Fibroblast of mammary gland (primary cell): ENCODE data around the gene GJB5.
"Not testable (repeated sequence)": the region's sequence is repeated elsewhere in the genome, so short reads cannot be mapped to it uniquely, and the experiment has no call there.

Experiments used
- DNase-seq: peaks from one replicate; pipeline ENCODE4 v3.0.0-alpha.2; 2010; ENCODE audit warnings: low read depth
- H3K4me3 ChIP-seq: 2 replicates; pipeline ENCODE4 v1.5.1; 2011; ENCODE audit warnings: low read depth, mild to moderate bottlenecking, low read length, moderate library complexity; ENCODE audit not compliant: control insufficient read depth
- TF ChIP-seq, protein P1 (sequence below): conservative IDR thresholded peaks from 2 replicates; pipeline ENCODE4 v1.5.1; 2011; ENCODE audit warnings: low read depth, low read length, inconsistent platforms; ENCODE audit not compliant: control insufficient read depth, insufficient read depth

The GJB5 gene

DNA sequence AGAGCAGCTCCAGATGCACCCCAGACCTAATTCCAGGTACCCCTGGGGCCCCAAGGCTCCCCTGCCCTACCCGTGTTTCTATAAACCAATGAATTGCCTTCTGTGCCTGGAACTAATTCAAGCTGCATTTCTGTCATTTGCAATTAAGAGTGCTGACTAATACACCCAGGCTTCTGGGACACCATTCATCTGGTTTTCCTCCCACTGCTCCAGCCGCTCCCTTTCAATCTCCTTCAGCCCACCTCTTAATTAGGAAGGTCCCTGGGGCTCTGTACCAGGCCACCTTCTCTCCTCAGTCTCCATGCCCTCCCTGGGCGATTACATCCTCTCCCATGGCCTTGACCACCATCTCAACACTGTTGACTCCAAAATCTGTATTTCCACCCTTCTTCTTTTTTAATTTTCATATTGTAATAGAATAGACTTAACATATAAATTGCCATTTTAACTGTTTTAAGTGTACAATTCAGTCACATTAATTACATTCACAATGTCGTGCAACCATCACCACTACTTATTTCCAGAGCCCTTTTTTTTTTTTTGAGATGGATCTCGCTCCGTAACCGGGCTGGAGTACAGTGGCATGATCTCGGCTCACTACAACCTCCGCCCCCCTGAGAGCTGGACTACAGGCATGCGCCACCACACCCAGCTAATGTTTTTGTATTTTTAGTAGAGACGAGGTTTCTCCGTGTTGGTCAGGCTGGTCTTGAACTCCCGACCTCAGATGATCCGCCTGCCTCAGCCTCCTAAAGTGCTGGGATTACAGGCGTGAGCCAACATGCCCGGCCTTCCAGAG lies 16.9 kb downstream of the GJB5 start:
- TF ChIP-seq, protein P1, sequence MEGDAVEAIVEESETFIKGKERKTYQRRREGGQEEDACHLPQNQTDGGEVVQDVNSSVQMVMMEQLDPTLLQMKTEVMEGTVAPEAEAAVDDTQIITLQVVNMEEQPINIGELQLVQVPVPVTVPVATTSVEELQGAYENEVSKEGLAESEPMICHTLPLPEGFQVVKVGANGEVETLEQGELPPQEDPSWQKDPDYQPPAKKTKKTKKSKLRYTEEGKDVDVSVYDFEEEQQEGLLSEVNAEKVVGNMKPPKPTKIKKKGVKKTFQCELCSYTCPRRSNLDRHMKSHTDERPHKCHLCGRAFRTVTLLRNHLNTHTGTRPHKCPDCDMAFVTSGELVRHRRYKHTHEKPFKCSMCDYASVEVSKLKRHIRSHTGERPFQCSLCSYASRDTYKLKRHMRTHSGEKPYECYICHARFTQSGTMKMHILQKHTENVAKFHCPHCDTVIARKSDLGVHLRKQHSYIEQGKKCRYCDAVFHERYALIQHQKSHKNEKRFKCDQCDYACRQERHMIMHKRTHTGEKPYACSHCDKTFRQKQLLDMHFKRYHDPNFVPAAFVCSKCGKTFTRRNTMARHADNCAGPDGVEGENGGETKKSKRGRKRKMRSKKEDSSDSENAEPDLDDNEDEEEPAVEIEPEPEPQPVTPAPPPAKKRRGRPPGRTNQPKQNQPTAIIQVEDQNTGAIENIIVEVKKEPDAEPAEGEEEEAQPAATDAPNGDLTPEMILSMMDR, result no peak
- H3K4me3 ChIP-seq, result no peak overlapping the region
- DNase-seq, result no peak

DNA sequence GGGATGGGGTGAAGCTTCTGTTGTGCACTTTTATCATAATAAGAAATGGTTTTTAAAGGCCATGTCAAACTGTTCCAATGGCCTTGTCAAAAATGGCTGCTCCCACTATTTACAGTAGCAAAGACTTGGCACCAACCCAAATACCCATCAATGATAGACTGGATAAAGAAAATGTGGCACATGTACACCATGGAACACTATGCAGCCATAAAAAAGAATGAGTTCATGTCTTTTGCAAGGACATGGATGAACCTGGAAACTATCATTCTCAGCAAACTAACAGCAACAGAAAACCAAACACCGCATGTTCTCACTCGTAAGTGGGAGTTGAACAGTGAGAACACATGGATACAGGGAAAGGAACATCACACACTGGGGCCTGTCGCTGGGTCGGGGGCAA lies 18.3 kb downstream of the GJB5 start:
- DNase-seq, result not testable (repeated sequence)

DNA sequence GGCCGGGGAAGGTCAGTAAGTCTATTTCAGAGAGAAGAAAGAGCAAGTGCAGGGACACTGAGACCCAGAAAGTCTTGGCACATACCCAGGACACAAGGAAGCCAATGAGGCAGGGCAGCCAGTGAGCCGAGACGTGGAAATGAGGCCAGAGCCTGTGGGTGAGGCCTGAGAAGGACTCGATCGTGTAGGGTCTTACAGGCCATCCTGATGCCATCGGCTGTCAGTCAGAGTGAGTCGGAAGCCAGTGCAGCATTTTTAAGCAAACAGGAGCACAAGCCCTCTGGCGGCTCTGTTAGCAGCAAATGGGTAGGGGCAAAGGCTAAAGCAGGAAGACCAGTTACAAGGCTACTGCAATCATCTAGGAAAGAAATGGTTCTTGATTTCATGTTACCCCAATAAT lies 20.1 kb downstream of the GJB5 start:
- DNase-seq, result no peak
- no peak overlapping the region for H3K4me3 ChIP-seq
- TF ChIP-seq, protein P1, result no peak

More for the DNA sequence above, 18.3 kb downstream of the GJB5 start:
- not testable (repeated sequence) for H3K4me3 ChIP-seq

DNA sequence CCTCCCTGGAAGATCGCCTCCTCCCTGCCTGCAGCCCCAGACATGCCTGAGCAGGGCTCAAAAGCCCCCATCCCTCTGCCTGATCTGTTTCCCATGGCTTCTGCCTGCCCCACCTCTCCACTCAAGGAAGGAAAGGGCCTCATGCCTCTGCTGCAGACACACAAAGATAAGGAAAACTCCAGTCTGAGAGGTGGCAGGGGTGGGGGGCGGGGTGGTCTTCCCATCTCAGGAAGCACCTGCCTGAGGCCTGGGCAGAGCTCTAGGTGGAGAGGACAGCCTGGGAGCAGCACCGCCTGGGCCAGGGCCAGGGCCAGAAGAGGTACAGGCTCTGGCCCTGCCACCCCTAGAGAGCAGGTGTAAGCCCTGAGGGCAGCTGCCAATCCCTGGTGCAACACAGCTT lies 22.1 kb downstream of the GJB5 start:
- no peak for DNase-seq
- H3K4me3 ChIP-seq, result no peak overlapping the region
- TF ChIP-seq, protein P1, result no peak

DNA sequence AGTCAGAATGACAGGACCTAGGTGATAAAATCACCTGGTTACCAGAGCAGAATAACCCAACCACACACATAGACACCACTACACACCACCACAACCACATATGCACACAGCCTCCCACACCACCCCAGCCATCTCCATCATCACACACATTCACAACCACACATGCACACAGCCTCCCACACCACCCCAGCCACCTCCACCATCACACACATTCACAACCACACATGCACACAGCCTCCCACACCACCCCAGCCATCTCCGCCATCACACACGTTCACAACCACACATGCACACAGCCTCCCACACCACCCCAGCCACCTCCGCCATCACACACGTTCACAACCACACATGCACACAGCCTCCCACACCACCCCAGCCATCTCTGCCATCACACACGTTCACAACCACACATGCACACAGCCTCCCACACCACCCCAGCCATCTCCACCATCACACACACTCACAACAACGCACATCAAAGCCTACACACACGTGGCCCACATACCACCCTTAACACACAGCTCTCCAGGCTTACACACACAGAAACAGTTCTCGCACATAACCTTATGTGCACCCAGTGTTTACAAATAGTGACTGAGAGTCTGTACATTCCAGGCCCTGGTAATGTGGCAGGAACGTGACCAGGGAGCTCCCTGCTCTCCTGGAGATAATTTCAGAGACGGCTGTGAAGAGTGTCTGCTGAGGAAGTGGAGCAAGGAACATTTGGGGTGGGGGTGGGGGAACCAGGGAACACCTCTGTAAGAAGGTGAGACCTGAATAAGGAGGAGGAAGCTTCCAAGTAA lies 22.9 kb downstream of the GJB5 start:
- DNase-seq, result no peak
- TF ChIP-seq, protein P1, result no peak
- no peak overlapping the region for H3K4me3 ChIP-seq

DNA sequence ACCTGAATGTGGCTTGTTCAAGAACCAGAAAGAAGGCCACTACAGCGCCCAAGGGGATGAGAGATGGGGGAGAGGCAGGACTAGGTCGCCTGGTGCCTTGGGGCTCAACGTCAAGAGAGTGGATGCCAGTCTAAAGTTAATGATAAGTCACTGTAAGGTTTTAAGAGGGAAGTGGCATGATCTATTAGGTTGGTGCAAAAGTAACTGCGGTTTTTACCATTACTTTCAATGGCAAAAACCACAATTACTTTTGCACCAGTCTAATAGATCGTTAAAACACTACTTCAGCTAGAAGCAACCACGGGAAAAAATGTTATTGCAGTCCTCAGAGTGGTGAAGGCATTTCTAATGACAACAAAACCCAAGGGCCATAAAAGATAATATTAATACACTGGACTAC lies 23.5 kb downstream of the GJB5 start:
- H3K4me3 ChIP-seq, result no peak overlapping the region
- no peak for DNase-seq
- TF ChIP-seq, protein P1, result no peak

DNA sequence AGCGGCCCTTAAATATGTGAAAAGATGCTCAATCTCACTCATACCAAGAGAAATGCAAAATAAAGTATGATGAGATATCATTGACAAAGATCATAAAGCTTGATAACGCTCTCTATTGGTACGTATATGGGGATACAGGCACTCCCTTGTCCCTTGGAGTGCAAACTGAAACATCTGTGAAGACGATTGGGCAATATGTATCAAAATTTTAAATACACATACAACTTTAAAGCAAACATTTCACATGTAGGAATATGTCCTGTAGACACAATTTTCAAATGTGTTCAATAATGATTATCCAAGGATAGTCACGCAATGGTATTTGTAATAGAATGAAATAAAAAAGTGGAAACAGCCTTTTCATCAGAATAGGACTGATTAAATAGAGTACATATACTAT lies 24.2 kb downstream of the GJB5 start:
- TF ChIP-seq, protein P1, result no peak
- no peak for DNase-seq
- H3K4me3 ChIP-seq, result no peak overlapping the region
